AG09319 (cell line): ENCODE measurements around the gene F5.

Source experiments
- DNase-seq: peaks from one replicate; pipeline ENCODE4 v3.0.0-alpha.2; 2010; ENCODE audit warnings: low read depth; ENCODE audit errors: extremely low read depth
- TF ChIP-seq, protein P1 (sequence below): IDR thresholded peaks from 2 replicates; pipeline ENCODE4 v1.5.1; 2011; ENCODE audit warnings: low read depth, mild to moderate bottlenecking, inconsistent platforms, low read length, moderate library complexity

Gene F5

DNA sequence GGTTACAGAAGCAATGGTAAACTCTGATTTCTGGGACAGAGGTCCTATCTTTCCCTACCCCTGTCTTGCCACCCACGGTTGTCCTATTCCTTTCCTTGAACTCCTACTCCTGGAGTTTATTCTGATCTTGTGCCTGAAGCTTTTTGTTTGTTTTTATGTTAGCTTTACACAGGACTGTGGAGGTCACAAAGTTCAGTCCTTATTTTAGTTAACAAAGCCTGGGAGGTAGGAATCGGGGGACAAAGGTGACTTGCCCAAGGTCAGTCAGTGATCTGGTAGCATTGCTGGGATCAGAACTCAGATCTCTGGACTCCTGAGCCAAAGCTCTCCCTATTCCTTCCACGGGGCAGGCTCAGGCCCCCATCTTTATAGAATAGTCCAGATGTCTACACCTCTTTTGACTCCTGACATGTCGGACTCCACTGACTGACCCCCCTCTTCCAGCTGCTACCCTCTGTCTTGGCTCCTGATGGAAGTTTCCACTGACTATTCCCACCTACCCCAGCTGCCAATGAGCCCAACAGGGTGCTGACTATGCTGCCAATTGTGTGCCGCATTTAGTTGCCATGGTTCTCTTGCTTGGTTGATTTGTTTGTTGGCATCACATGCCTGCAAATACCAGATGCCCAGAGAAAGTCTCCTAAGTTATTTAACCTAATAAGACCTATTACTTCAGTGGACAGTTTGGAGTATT, 9.9 kb downstream of the F5 start:
- TF ChIP-seq, protein P1, sequence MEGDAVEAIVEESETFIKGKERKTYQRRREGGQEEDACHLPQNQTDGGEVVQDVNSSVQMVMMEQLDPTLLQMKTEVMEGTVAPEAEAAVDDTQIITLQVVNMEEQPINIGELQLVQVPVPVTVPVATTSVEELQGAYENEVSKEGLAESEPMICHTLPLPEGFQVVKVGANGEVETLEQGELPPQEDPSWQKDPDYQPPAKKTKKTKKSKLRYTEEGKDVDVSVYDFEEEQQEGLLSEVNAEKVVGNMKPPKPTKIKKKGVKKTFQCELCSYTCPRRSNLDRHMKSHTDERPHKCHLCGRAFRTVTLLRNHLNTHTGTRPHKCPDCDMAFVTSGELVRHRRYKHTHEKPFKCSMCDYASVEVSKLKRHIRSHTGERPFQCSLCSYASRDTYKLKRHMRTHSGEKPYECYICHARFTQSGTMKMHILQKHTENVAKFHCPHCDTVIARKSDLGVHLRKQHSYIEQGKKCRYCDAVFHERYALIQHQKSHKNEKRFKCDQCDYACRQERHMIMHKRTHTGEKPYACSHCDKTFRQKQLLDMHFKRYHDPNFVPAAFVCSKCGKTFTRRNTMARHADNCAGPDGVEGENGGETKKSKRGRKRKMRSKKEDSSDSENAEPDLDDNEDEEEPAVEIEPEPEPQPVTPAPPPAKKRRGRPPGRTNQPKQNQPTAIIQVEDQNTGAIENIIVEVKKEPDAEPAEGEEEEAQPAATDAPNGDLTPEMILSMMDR = no peak
- DNase-seq = no peak

DNA sequence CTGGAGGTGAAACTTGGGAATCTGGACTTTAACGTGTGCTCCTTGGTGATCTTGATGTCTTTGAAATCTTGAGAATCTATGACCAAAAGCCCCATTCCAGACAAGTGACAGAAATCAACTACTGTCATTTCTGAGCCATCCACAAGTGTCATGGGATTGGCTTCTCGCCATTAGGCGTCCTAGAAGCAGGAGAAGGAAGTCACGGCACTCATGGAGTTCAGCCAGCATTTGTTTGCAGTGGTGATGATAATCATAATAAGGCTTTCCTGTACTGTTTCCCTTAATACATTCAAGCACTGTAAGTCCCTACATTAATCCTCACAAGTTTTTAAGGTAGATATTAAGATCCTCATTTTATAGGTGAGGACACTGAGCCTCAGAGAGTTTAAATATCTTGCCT, 11.9 kb downstream of the F5 start:
- TF ChIP-seq, protein P1 = no peak
- no peak for DNase-seq

DNA sequence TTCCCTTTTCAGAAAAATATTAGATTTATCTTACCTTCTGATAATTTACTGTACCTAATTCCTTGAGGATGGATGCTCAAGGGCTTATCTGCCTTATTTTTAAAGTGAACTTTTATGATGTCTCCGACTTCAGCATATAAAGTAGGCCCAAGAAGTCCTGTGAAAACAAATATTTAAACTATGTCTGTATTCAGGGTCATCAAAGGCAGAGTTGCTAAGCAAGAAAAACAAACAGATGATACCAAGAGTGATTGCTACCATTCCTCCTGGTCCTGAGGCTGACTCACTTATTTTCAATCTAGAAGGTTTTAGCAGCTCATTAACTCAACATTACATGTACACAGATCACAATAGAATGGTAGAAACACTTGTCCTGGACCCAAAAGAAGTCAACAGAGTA, 14.1 kb downstream of the F5 start:
- no peak for DNase-seq

DNA sequence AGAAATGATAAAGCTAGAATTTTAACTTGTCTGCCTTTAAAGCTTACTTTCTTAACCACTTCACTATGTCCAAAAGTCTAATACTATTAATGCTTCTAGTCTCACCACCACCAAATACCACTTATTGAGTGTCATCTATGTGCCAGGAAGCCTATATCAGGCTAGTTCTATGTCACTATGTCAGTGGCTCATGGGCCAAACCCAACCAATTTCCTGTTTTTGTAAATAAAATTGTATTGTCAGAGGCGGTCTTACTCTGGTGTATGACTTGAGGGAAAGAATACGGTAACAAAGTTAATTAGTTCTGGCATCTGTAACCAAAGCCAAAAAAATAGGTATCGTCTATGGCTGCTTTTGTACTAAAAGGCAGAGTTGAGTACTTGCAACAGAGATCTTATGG, 14.8 kb downstream of the F5 start:
- TF ChIP-seq, protein P1 = no peak
- no peak for DNase-seq

More for the DNA sequence above, 14.1 kb downstream of the F5 start:
- TF ChIP-seq, protein P1 = no peak

DNA sequence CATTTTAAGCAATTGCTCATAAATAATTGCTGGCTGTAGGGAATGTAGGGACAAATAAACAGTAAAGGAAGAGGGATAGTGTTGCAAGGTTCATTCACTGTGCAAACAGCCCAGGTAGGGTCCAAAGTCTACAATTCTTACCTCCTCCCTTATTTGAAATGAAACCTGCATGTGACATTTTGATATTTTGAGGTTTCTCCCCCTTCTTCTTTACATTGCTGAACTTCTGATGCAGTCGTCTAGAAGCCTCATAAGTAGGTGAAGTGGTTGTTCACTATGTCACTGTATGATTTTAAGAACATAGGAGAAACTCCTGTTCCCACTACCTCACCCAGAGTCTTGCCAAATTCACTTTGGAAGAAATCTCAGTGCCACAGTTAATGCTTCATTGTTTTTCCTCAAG, 16.1 kb downstream of the F5 start:
- DNase-seq = no peak

DNA sequence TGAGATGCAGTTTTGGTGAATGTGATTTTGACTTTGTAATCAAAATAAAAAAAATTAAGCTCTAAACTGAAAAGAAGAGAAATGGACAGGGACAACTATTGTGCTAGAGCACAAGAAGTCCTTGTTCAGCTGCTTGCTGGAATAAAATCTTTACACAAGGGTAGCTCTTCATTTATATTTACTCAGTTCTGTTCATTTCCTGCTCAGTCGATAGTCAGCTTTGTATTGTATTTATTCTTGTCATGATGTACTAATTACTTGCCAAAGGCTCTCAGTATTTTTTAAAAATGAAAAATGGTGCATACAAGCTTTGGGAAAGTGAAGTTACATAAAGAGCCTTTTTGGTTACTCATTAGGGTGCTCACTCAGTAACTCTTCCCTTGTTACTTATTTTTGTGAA, 17.8 kb downstream of the F5 start:
- TF ChIP-seq, protein P1 = no peak
- DNase-seq = no peak

More for the DNA sequence above, 16.1 kb downstream of the F5 start:
- TF ChIP-seq, protein P1 = no peak

DNA sequence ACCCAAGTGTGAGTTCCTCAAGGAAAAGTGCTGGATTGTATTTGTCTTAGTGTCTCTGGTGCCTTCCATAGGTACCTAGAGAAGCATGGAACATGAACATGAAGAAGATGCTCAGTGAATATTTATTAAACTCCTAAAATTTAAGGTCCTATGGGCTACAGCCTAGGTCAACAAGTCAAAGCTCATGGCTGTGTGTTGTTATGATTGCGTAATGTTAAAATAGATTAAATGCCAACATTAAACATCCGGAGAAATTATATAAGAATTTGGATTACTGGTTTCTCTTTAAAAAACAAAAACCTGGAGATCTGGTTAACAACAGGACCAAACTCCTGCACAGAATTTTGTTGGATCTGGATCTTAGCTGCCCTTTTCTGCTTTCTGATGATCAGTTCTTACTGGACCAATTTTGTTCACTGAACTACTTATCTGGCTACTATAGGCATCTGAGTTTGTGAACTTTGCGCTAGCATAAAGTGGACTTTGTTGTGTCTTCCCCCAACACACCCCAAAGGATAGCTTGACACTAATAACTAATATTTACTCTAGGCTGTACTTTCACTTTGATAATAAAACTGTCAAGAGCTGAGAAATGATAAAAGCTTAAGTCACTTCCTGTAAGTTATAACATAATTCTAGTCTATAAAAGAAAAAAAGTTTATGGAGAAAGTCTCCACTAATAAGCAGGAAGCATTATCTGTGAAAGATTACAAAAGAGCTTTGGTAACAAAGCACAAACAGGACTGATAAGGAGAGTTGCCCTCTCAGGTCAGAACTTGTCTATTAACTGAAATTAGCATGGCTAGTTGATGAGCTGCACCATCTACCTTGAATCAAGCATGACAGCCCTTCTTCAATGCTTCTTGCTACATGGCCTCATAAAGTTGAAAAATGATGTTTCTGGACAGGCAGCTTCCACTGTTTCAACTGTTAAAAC, 20.7 kb downstream of the F5 start:
- DNase-seq = no peak
- TF ChIP-seq, protein P1 = no peak
